CD4-positive, alpha-beta T cell (primary cell): Measurements from ENCODE around the gene LITAFD. TPM values are rescaled to one million over a fixed set of nuclear protein-coding genes. Genes with fewer than 3 reads are reported as not detected.
A peak's percentile ranks its signal among the peaks of the same experiment; 100 is the strongest.

Source experiments
- ATAC-seq: fragments of 200-7000 bp; cut with Tn5 transposase; one replicate; pipeline ENCODE4 v1.10.0; 2022; ENCODE audit warnings: mild to moderate bottlenecking; ENCODE audit not compliant: poor library complexity
- CTCF ChIA-PET: fragments of 350-600 bp; sonication (Branson Sonifier 250); formaldehyde crosslinking; loops from one replicate; lab custom pipeline; 2021; ENCODE audit warnings: antibody characterized with exemption, inconsistent platforms; lab: Charles Lee
- POLR2A ChIA-PET: fragments of 350-600 bp; sonication (Branson Sonifier 250); formaldehyde crosslinking; loops from one replicate; lab custom pipeline; 2021; ENCODE audit warnings: antibody characterized with exemption, inconsistent platforms; lab: Charles Lee
- DNase-seq, 14 experiments: peaks; one replicate each; pipeline ENCODE4 v3.0.0-alpha.2; 2013 to 2020; ENCODE audit warnings: mixed read lengths in 2 of 14
- H3K27ac ChIP-seq, 2 donors: one replicate each; pipeline versions ENCODE4 v1.5.1 to v1.7.0; 2013; ENCODE audit warnings: low read length in 2 of 2, low read depth in 1 of 2, mild to moderate bottlenecking in 1 of 2
- H3K27me3 ChIP-seq, 2 experiments: 1 replicate in 1 of 2; 2 replicates in 1 of 2; pipeline versions ENCODE4 v1.6.1 to v1.7.0; 2013; ENCODE audit warnings: low read length in 2 of 2, control low read depth in 1 of 2, mild to moderate bottlenecking in 1 of 2, moderate library complexity in 1 of 2; ENCODE audit not compliant: insufficient read depth in 2 of 2, control insufficient read depth in 1 of 2
- H3K36me3 ChIP-seq: one replicate; pipeline ENCODE4 v1.6.1; 2013; ENCODE audit warnings: low read length, control low read depth; ENCODE audit not compliant: insufficient read depth
- H3K4me1 ChIP-seq: one replicate; pipeline ENCODE4 v1.6.1; 2013; ENCODE audit warnings: low read length, control low read depth; ENCODE audit not compliant: insufficient read depth
- H3K4me3 ChIP-seq: one replicate; pipeline ENCODE4 v1.5.1; 2013; ENCODE audit warnings: mild to moderate bottlenecking, low read length, moderate library complexity
- H3K9me3 ChIP-seq, 2 experiments: 1 replicate in 1 of 2; 2 replicates in 1 of 2; pipeline versions ENCODE4 v1.6.1 to v1.7.0; 2013; ENCODE audit warnings: low read length in 2 of 2, mild to moderate bottlenecking in 2 of 2, control low read depth in 1 of 2, moderate library complexity in 1 of 2; ENCODE audit not compliant: control insufficient read depth in 1 of 2, insufficient read depth in 1 of 2
- H3K27ac Mint-ChIP-seq: one replicate; pipeline ENCODE4 v1.8.0; 2020; ENCODE audit warnings: mixed read lengths
- H3K27me3 Mint-ChIP-seq: one replicate; pipeline ENCODE4 v1.8.0; 2021; ENCODE audit warnings: mixed read lengths
- H3K36me3 Mint-ChIP-seq: one replicate; pipeline ENCODE4 v1.8.0; 2021; ENCODE audit warnings: low read depth, mixed read lengths
- H3K4me1 Mint-ChIP-seq: one replicate; pipeline ENCODE4 v1.8.0; 2021; ENCODE audit warnings: low read depth, mixed read lengths
- H3K4me3 Mint-ChIP-seq: one replicate; pipeline ENCODE4 v1.8.0; 2020; ENCODE audit warnings: mild to moderate bottlenecking, mixed read lengths
- H3K9me3 Mint-ChIP-seq: one replicate; pipeline ENCODE4 v1.8.0; 2020; ENCODE audit warnings: mixed read lengths
- intact Hi-C, 2 experiments: fragments of 100-400 bp; cut with DNase I in 1 of 2; cut with micrococcal nuclease in 1 of 2; formaldehyde crosslinking; loops; one replicate each; pipeline versions ENCODE4 v1.15.1 to v1.9.0; 2023 to 2025; cut with DNase I, micrococcal nuclease
- total RNA-seq, 174 experiments: library from RNA in 2 of 174; stranded (reverse) in 2 of 174; gene quantifications; one replicate each; pipeline ENCODE4 v1.2.3 and lab custom pipeline; 2021 to 2026
- TF ChIP-seq, protein P1 (sequence below): fragments of 200-600 bp; IDR thresholded peaks from one replicate; pipeline ENCODE4 v1.8.0; 2022; ENCODE audit warnings: antibody characterized with exemption, mild to moderate bottlenecking

Gene LITAFD
- total RNA-seq, 2 experiments from 2014 or later = 0.60 TPM; not detected in 1

DNA sequence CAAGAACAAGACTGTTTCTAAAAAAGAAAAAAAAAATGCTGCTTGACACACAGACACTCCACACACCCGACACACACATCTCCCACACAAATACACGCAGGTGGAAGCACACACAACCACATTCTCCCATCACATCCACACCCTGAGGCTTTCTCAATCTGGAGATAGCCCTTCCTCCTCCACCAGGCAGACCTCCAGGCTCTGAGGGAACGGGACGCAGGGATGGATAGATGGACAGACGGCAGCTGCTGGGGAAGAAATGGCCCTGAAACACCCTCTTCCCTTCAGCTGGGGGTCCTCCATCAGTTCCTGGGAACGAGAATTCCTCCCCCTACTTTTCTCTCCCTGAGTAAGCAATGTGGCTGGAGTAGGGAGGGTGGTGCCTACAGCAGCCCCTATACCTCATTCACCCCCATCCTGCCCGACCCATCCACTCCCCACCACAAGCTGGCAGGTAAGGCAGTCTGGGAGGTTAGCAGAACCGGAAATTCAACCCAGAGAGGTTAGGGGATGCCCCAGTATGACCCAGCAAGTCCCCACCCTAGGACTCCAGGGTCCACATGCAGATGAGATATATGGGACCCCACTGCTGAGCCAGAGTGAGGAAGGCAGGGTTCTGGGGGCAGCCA is 4.1 kb upstream of the LITAFD start:
- no peaks in the 10 kb centered on the region for H3K9me3 ChIP-seq
- no peaks in the 10 kb centered on the region for H3K36me3 ChIP-seq
- peaks cover 19% of the 10 kb centered on the region for H3K4me1 ChIP-seq
- no peak for ATAC-seq
- no peaks in the 10 kb centered on the region for H3K36me3 Mint-ChIP-seq
- CTCF ChIA-PET = interaction anchor here (2.9 kb wide), 1 partner anchor 13 kb away, joined by 13 read pairs; no protein-coding TSS in a partner anchor
- H3K27ac Mint-ChIP-seq = no peak overlapping the region
- H3K9me3 Mint-ChIP-seq = no peaks in the 10 kb centered on the region
- no peak overlapping the region for H3K27ac ChIP-seq
- POLR2A ChIA-PET = interaction anchor here (0.7 kb wide), 1 partner anchor 9 kb away, joined by 4 read pairs; the partner anchor contains the start of gene CARHSP1
- peaks cover 10% of the 10 kb centered on the region for H3K4me1 Mint-ChIP-seq
- intact Hi-C loops = no loop called here
- H3K4me3 ChIP-seq = no peak overlapping the region
- no peak overlapping the region for H3K4me3 Mint-ChIP-seq
- H3K27me3 Mint-ChIP-seq = no peaks in the 10 kb centered on the region
- DNase-seq = peak in 1 of 14 experiments; percentile 39
- TF ChIP-seq, protein P1, sequence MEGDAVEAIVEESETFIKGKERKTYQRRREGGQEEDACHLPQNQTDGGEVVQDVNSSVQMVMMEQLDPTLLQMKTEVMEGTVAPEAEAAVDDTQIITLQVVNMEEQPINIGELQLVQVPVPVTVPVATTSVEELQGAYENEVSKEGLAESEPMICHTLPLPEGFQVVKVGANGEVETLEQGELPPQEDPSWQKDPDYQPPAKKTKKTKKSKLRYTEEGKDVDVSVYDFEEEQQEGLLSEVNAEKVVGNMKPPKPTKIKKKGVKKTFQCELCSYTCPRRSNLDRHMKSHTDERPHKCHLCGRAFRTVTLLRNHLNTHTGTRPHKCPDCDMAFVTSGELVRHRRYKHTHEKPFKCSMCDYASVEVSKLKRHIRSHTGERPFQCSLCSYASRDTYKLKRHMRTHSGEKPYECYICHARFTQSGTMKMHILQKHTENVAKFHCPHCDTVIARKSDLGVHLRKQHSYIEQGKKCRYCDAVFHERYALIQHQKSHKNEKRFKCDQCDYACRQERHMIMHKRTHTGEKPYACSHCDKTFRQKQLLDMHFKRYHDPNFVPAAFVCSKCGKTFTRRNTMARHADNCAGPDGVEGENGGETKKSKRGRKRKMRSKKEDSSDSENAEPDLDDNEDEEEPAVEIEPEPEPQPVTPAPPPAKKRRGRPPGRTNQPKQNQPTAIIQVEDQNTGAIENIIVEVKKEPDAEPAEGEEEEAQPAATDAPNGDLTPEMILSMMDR = no peak
- no peaks in the 10 kb centered on the region for H3K27me3 ChIP-seq

- Mint-ChIP-seq H3K27ac (no peak overlapping the region), H3K9me3 (no peaks in the 10 kb centered on the region), H3K36me3 (no peaks in the 10 kb centered on the region), H3K4me3 (no peak overlapping the region), H3K4me1 (peaks cover 10% of the 10 kb centered on the region), H3K27me3 (no peaks in the 10 kb centered on the region)
- DNase-seq = no peak
- Histone ChIP-seq H3K9me3 (no peaks in the 10 kb centered on the region), H3K27me3 (peaks cover 0 to 2% of the 10 kb centered on the region in 2 experiments), H3K4me3 (no peak overlapping the region), H3K36me3 (no peaks in the 10 kb centered on the region), H3K27ac (no peak overlapping the region), H3K4me1 (peaks cover 19% of the 10 kb centered on the region)
- intact Hi-C loops = no loop called here
- POLR2A ChIA-PET = interaction anchor here (0.7 kb wide), 1 partner anchor 10 kb away, joined by 4 read pairs; the partner anchor contains the start of gene CARHSP1
- TF ChIP-seq, protein P1 = no peak
- ATAC-seq = no peak
- CTCF ChIA-PET = interaction anchor here (1.0 to 3.6 kb wide), 4 partner anchors 13 to 130 kb away, joined by 3 to 17 read pairs (median 14); no protein-coding TSS in a partner anchor
These were observed 3.6 kb upstream of the LITAFD start for GRCh38 chr16:8878523-8878911.

GRCh38 chr16:8880839-8881510 is 1.2 kb upstream of the LITAFD start:
- H3K27ac Mint-ChIP-seq = no peak overlapping the region
- Histone ChIP-seq H3K9me3 (peaks cover 0 to 5% of the 10 kb centered on the region in 2 experiments), H3K4me3 (no peak overlapping the region), H3K36me3 (no peaks in the 10 kb centered on the region), H3K27ac (no peak overlapping the region), H3K4me1 (peaks cover 21% of the 10 kb centered on the region), H3K27me3 (peaks cover 0 to 2% of the 10 kb centered on the region in 2 experiments)
- H3K9me3 Mint-ChIP-seq = no peaks in the 10 kb centered on the region
- DNase-seq = no peak
- ChIA-PET POLR2A (interaction anchor here (1.0 to 1.6 kb wide), 4 partner anchors 12 to 65 kb away, joined by 3 to 8 read pairs (median 4); partner anchors contain the start of gene CARHSP1), CTCF (interaction anchor here (0.5 to 3.6 kb wide), 18 partner anchors 8 to 314 kb away, joined by 3 to 24 read pairs (median 4); partner anchors contain the start of genes CARHSP1, PMM2 and TMEM186)
- TF ChIP-seq, protein P1 = no peak
- no peak for ATAC-seq
- peaks cover 9% of the 10 kb centered on the region for H3K27me3 Mint-ChIP-seq
- H3K4me1 Mint-ChIP-seq = peaks cover 12% of the 10 kb centered on the region
- H3K36me3 Mint-ChIP-seq = no peaks in the 10 kb centered on the region
- no peak overlapping the region for H3K4me3 Mint-ChIP-seq
- intact Hi-C loops = loop anchor here (1.0 to 5.0 kb wide), 3 partner anchors 64 to 314 kb away; no protein-coding TSS in a partner anchor
